Mesenchymal stem cell (in vitro differentiated cells and primary cell): ENCODE data around the gene UXS1.
"Not testable (repeated sequence)": the region's sequence is repeated elsewhere in the genome, so short reads cannot be mapped to it uniquely, and the experiment has no call there.

ENCODE experiments used
- DNase-seq: peaks from one replicate; pipeline ENCODE4 v3.0.0-alpha.2; 2013
- H2AFZ ChIP-seq: one replicate; pipeline ENCODE4 v1.6.1; 2013; ENCODE audit warnings: low read depth, mild to moderate bottlenecking, control low read depth, inconsistent platforms, low read length, moderate library complexity
- H2AK5ac ChIP-seq: 2 replicates; pipeline ENCODE4 v1.6.1; 2013; ENCODE audit warnings: low read length, moderate library complexity, mild to moderate bottlenecking, inconsistent platforms; ENCODE audit not compliant: severe bottlenecking
- H2BK120ac ChIP-seq: one replicate; pipeline ENCODE4 v1.6.1; 2013; ENCODE audit warnings: low read depth, mild to moderate bottlenecking, inconsistent platforms, low read length, moderate library complexity
- H2BK12ac ChIP-seq, 2 experiments: one replicate each; pipeline ENCODE4 v1.6.1; 2013; ENCODE audit warnings: inconsistent platforms in 2 of 2, low read length in 2 of 2, mild to moderate bottlenecking in 2 of 2, moderate library complexity in 2 of 2, control low read depth in 1 of 2
- H2BK15ac ChIP-seq: one replicate; pipeline ENCODE4 v1.6.1; 2013; ENCODE audit warnings: mild to moderate bottlenecking, low read depth, inconsistent platforms; ENCODE audit not compliant: poor library complexity, severe bottlenecking
- H2BK5ac ChIP-seq: 2 replicates; pipeline ENCODE4 v1.6.1; 2013; ENCODE audit warnings: low read depth, mild to moderate bottlenecking, low read length, control low read depth, inconsistent platforms; ENCODE audit not compliant: poor library complexity, severe bottlenecking
- H3K14ac ChIP-seq, 2 experiments: one replicate each; pipeline ENCODE4 v1.6.1; 2013; ENCODE audit warnings: inconsistent platforms in 2 of 2, low read length in 2 of 2, control low read depth in 1 of 2, mild to moderate bottlenecking in 1 of 2, moderate library complexity in 1 of 2
- H3K18ac ChIP-seq, 2 experiments: one replicate each; pipeline ENCODE4 v1.6.1; 2013; ENCODE audit warnings: inconsistent platforms in 2 of 2, low read length in 2 of 2, control low read depth in 1 of 2, low read depth in 1 of 2, mild to moderate bottlenecking in 1 of 2
- H3K23ac ChIP-seq, 2 experiments: one replicate each; pipeline ENCODE4 v1.6.1; 2013; ENCODE audit warnings: inconsistent platforms in 2 of 2, low read length in 2 of 2, mild to moderate bottlenecking in 2 of 2, moderate library complexity in 2 of 2, control low read depth in 1 of 2
- H3K27ac ChIP-seq: 2 replicates; pipeline ENCODE4 v1.5.1; 2013; ENCODE audit warnings: mild to moderate bottlenecking, moderate library complexity, low read length, control low read depth, inconsistent platforms; ENCODE audit not compliant: poor library complexity, severe bottlenecking
- H3K27me3 ChIP-seq, 2 experiments: 2 replicates each; pipeline versions ENCODE4 v1.6.1 to v1.7.0; 2013; ENCODE audit warnings: low read length in 2 of 2, mild to moderate bottlenecking in 2 of 2, moderate library complexity in 2 of 2, control low read depth in 1 of 2, inconsistent platforms in 1 of 2; ENCODE audit not compliant: control insufficient read depth in 1 of 2, insufficient read depth in 1 of 2
- H3K36me3 ChIP-seq, 2 experiments: 2 replicates each; pipeline versions ENCODE4 v1.6.1 to v1.7.0; 2013; ENCODE audit warnings: low read length in 2 of 2, control low read depth in 1 of 2, inconsistent platforms in 1 of 2, low read depth in 1 of 2, mild to moderate bottlenecking in 1 of 2; ENCODE audit not compliant: insufficient read depth in 2 of 2, control insufficient read depth in 1 of 2
- H3K4ac ChIP-seq, 2 experiments: one replicate each; pipeline ENCODE4 v1.6.1; 2013; ENCODE audit warnings: inconsistent platforms in 2 of 2, low read length in 2 of 2, mild to moderate bottlenecking in 2 of 2, moderate library complexity in 2 of 2, control low read depth in 1 of 2, low read depth in 1 of 2
- H3K4me1 ChIP-seq: 2 replicates; pipeline ENCODE4 v1.6.1; 2013; ENCODE audit warnings: low read depth, low read length, control low read depth; ENCODE audit not compliant: control insufficient read depth, insufficient read depth
- H3K4me2 ChIP-seq: 2 replicates; pipeline ENCODE4 v1.6.1; 2013; ENCODE audit warnings: low read length, mild to moderate bottlenecking, inconsistent platforms; ENCODE audit not compliant: poor library complexity, severe bottlenecking
- H3K4me3 ChIP-seq, 2 experiments: 2 replicates each; pipeline versions ENCODE4 v1.5.1 to v1.7.0; 2013; ENCODE audit warnings: low read length in 2 of 2, mild to moderate bottlenecking in 2 of 2, control low read depth in 1 of 2, low read depth in 1 of 2; ENCODE audit not compliant: insufficient read depth in 1 of 2
- H3K79me1 ChIP-seq: replicated peaks from 2 replicates; pipeline ENCODE4 v1.6.1; 2013; ENCODE audit warnings: mild to moderate bottlenecking, control low read depth, low read length, inconsistent platforms; ENCODE audit not compliant: poor library complexity, severe bottlenecking
- H3K9ac ChIP-seq: 2 replicates; pipeline ENCODE4 v1.7.0; 2013; ENCODE audit warnings: mild to moderate bottlenecking, low read length, moderate library complexity
- H3K9me3 ChIP-seq: 2 replicates; pipeline ENCODE4 v1.7.0; 2013; ENCODE audit warnings: mild to moderate bottlenecking, low read length; ENCODE audit not compliant: control insufficient read depth
- H4K8ac ChIP-seq: one replicate; pipeline ENCODE4 v1.6.1; 2013; ENCODE audit warnings: inconsistent platforms, mild to moderate bottlenecking, low read length, moderate library complexity
- H4K91ac ChIP-seq: one replicate; pipeline ENCODE4 v1.6.1; 2013; ENCODE audit warnings: mild to moderate bottlenecking, low read length, inconsistent platforms
- WGBS: methylation state at CpG from one replicate; pipeline ENCODE4 v1.1.7; 2013; ENCODE audit warnings: mixed read lengths; 5-methylcytosine and 5-hydroxymethylcytosine counted together

UXS1 gene

GRCh38 chr2:106131192-106131591 is 62.9 kb downstream of the UXS1 start:
- not testable (repeated sequence) for H2BK12ac ChIP-seq, H3K9ac ChIP-seq, H3K4me1 ChIP-seq, H4K91ac ChIP-seq, H3K27ac ChIP-seq, H2AK5ac ChIP-seq, H3K4me2 ChIP-seq, H2BK120ac ChIP-seq, H2BK5ac ChIP-seq, H3K18ac ChIP-seq, H3K23ac ChIP-seq, H3K14ac ChIP-seq, H2AFZ ChIP-seq, H3K27me3 ChIP-seq, H3K9me3 ChIP-seq, H3K4me3 ChIP-seq, H4K8ac ChIP-seq, DNase-seq, H2BK15ac ChIP-seq, H3K4ac ChIP-seq
- Histone ChIP-seq H3K79me1 (peaks cover 22% of the 10 kb centered on the region), H3K36me3 (peaks cover 3 to 13% of the 10 kb centered on the region in 2 experiments)
- WGBS = no CpG with 5 or more reads among the region's 14 CpGs

GRCh38 chr2:106130251-106130998 is 63.7 kb downstream of the UXS1 start:
- H2AK5ac ChIP-seq = no peak overlapping the region
- no peak overlapping the region for H3K9ac ChIP-seq
- H3K27ac ChIP-seq = no peak overlapping the region
- peak overlapping the region in 1 of 2 experiments; percentile 46 for H3K18ac ChIP-seq
- H2BK12ac ChIP-seq = no peak overlapping the region
- H2BK15ac ChIP-seq = no peak overlapping the region
- H2BK120ac ChIP-seq = no peak overlapping the region
- peak overlapping the region in 1 of 2 experiments; percentile 53 for H3K4ac ChIP-seq
- 76% methylated on average over 12 of the region's 13 CpGs for WGBS
- no peak for DNase-seq
- peak overlapping the region; percentile 52 for H4K8ac ChIP-seq
- no peak overlapping the region for H3K4me2 ChIP-seq
- peak overlapping the region; percentile 83 for H4K91ac ChIP-seq
- H3K27me3 ChIP-seq = no peaks in the 10 kb centered on the region
- H3K36me3 ChIP-seq = peaks cover 4 to 14% of the 10 kb centered on the region in 2 experiments
- H3K79me1 ChIP-seq = peaks cover 26% of the 10 kb centered on the region
- H3K14ac ChIP-seq = no peak overlapping the region
- H3K4me3 ChIP-seq = no peak overlapping the region
- H3K23ac ChIP-seq = no peak overlapping the region
- no peak overlapping the region for H2AFZ ChIP-seq
- H3K4me1 ChIP-seq = peaks cover 9% of the 10 kb centered on the region
- no peak overlapping the region for H2BK5ac ChIP-seq
- no peaks in the 10 kb centered on the region for H3K9me3 ChIP-seq

DNA sequence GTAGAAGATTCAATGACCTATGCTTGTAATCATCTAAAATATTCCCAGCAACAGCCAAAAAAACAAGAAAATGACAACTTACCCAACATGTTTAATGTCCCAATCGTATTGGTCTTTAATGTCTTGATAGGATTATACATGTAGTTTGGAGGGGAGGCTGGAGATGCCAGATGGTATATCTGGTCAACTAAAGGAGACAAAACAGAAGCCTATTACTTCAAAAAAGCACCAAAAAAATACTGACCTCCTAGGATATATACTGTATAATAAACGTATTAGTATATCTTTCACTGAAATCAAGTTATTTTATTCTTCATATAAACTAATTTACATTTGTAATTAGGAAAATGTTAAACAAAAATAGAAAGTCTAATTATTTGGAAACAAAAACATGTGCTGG is 64.5 kb downstream of the UXS1 start:
- no peaks in the 10 kb centered on the region for H3K27me3 ChIP-seq
- peaks cover 13 to 20% of the 10 kb centered on the region in 2 experiments for H3K36me3 ChIP-seq
- DNase-seq = no peak
- no peak overlapping the region for H3K27ac ChIP-seq
- no peak overlapping the region for H3K23ac ChIP-seq
- no peak overlapping the region for H3K4me2 ChIP-seq
- no peak overlapping the region for H2BK5ac ChIP-seq
- H3K9ac ChIP-seq = no peak overlapping the region
- no peak overlapping the region for H3K18ac ChIP-seq
- no peaks in the 10 kb centered on the region for H3K9me3 ChIP-seq
- WGBS = no CpG with 5 or more reads among the region's 2 CpGs
- no peak overlapping the region for H3K14ac ChIP-seq
- H2AFZ ChIP-seq = no peak overlapping the region
- H4K91ac ChIP-seq = no peak overlapping the region
- no peak overlapping the region for H3K4me3 ChIP-seq
- H2AK5ac ChIP-seq = no peak overlapping the region
- H3K4me1 ChIP-seq = peaks cover 15% of the 10 kb centered on the region
- H2BK15ac ChIP-seq = no peak overlapping the region
- H3K4ac ChIP-seq = no peak overlapping the region
- no peak overlapping the region for H4K8ac ChIP-seq
- no peak overlapping the region for H2BK120ac ChIP-seq
- no peak overlapping the region for H2BK12ac ChIP-seq
- peaks cover 29% of the 10 kb centered on the region for H3K79me1 ChIP-seq

DNA sequence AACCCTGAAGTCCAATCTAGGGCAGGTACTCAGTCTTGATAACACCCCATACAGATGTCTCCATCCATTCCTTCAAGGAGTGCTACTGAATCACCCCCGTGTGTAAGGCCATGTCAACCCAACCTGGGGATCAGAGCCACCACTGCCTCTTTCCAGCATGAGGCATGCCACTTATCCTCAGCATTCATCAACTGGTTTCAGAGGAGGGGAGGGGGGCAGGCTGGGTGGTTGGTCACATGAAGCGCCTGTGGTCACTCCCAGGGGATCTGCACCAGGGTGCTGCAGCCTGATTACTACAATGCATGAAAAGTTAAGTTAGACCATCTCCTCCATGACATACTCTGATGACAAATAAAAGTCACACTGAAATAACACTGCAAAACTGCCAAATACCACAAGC is 65.0 kb downstream of the UXS1 start:
- 100% methylated on average over 2 of the region's 2 CpGs for WGBS
- H2BK5ac ChIP-seq = no peak overlapping the region
- peaks cover 13 to 20% of the 10 kb centered on the region in 2 experiments for H3K36me3 ChIP-seq
- no peak overlapping the region for H2AK5ac ChIP-seq
- H3K4me2 ChIP-seq = no peak overlapping the region
- H2BK15ac ChIP-seq = no peak overlapping the region
- no peak overlapping the region for H3K18ac ChIP-seq
- H3K23ac ChIP-seq = no peak overlapping the region
- no peak overlapping the region for H3K4me3 ChIP-seq
- peaks cover 15% of the 10 kb centered on the region for H3K4me1 ChIP-seq
- no peak for DNase-seq
- H3K79me1 ChIP-seq = peaks cover 29% of the 10 kb centered on the region
- no peak overlapping the region for H3K14ac ChIP-seq
- H4K8ac ChIP-seq = peak overlapping the region; percentile 41
- no peak overlapping the region for H2BK120ac ChIP-seq
- no peak overlapping the region for H3K4ac ChIP-seq
- H2AFZ ChIP-seq = no peak overlapping the region
- H4K91ac ChIP-seq = no peak overlapping the region
- H3K27ac ChIP-seq = no peak overlapping the region
- no peak overlapping the region for H3K9ac ChIP-seq
- H3K27me3 ChIP-seq = no peaks in the 10 kb centered on the region
- H2BK12ac ChIP-seq = no peak overlapping the region
- no peaks in the 10 kb centered on the region for H3K9me3 ChIP-seq
